Measurements from ENCODE around the gene NFASC.

NFASC gene

GRCh38 chr1:204930155-204930523, 59.5 kb downstream of the NFASC start:
- DNase-seq = no peak

- no peak for DNase-seq
These were observed 60.7 kb downstream of the NFASC start for GRCh38 chr1:204931313-204931712.

GRCh38 chr1:204931768-204932572, 61.3 kb downstream of the NFASC start:
- DNase-seq = no peak

DNA sequence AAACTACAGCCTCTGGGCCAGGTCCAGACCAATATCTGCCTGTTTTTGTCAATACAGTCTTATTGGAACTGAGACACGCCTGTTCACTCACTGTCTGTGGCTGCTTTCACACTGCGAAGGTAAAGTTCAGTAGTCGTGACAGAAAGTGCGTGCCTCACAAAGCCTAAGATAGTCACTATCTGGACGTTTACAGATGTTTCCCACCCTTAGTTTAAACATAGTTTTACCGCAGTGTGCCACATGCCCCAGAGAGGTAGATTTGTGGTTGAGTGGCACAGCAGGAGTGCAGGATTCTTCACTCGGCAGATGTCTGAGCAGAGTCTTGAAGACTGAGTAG, 61.9 kb downstream of the NFASC start:
- no peak for DNase-seq

GRCh38 chr1:204935155-204935554, 64.5 kb downstream of the NFASC start:
- DNase-seq = no peak

- no peak for DNase-seq
These were observed 66.1 kb downstream of the NFASC start for GRCh38 chr1:204936765-204937164.

DNA sequence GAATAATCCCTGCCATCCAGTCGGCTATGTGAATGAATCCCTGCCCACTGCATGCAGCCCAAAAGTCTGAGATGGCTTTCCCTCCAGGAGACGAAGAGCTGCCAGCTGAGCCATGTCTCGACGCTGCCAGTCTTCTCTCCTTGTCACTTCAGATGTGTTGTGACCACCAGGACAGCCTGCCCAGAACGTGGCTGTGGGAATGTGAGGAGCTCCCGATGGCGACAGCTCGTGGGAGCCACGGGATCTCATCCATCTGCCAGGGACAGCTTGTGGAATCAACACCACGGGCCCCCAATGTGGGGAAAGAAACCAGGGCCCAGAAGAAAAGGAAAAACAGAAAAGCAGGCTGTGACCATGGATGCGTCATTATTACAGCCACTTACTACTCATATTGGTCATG, 67.2 kb downstream of the NFASC start:
- DNase-seq = no peak

GRCh38 chr1:204940591-204940990, 69.9 kb downstream of the NFASC start:
- DNase-seq = no peak

- DNase-seq = peak; percentile 18
These were observed 71.0 kb downstream of the NFASC start for GRCh38 chr1:204941421-204942338.

- DNase-seq = no peak
These were observed 72.8 kb downstream of the NFASC start for GRCh38 chr1:204943495-204943894.

GRCh38 chr1:204944662-204945061, 74.0 kb downstream of the NFASC start:
- no peak for DNase-seq

DNA sequence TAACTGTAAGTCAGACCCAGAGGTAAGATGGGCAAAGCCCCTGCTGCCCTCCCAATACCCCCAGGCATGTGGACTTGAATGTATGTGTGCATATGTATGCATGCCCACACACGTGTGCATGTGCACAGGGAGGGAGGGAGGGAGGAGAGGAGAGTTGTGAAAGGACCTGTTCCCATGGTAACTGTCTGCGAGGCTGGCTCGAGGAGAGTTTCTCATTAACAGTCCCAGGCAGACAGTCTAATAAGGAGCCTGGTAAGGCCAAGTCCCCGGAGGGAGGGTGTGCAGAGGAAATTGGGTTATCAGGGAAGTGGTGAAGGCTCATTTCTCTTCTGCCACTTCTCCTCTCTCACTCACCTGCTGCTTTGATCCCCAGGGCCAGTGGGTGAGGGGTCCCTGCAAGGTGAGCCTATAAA, 74.9 kb downstream of the NFASC start:
- no peak for DNase-seq

DNA sequence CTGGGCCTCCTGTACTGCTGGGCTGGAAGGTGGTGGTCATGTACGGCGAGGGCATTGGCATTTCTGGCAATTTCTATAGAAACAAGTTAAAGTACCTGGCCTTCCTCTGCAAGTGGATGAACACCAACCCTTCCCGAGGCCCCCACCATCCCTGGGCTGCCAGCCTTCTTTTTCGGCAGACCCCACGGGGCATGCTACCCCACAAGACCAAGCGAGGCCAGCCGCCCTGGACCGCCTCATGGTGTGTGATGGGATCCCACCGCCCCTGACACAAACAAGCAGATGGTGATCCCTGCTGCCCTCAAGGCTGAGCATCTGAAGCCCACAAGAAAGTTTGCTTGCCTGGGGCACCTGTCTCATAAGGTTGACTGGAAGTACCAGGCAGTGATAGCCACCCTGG, 76.0 kb downstream of the NFASC start:
- DNase-seq = no peak

GRCh38 chr1:204947338-204947737, 76.7 kb downstream of the NFASC start:
- DNase-seq = no peak

GRCh38 chr1:204947747-204948146, 77.1 kb downstream of the NFASC start:
- DNase-seq = no peak

- DNase-seq = no peak
These were observed 79.8 kb downstream of the NFASC start for GRCh38 chr1:204950353-204951001.

DNA sequence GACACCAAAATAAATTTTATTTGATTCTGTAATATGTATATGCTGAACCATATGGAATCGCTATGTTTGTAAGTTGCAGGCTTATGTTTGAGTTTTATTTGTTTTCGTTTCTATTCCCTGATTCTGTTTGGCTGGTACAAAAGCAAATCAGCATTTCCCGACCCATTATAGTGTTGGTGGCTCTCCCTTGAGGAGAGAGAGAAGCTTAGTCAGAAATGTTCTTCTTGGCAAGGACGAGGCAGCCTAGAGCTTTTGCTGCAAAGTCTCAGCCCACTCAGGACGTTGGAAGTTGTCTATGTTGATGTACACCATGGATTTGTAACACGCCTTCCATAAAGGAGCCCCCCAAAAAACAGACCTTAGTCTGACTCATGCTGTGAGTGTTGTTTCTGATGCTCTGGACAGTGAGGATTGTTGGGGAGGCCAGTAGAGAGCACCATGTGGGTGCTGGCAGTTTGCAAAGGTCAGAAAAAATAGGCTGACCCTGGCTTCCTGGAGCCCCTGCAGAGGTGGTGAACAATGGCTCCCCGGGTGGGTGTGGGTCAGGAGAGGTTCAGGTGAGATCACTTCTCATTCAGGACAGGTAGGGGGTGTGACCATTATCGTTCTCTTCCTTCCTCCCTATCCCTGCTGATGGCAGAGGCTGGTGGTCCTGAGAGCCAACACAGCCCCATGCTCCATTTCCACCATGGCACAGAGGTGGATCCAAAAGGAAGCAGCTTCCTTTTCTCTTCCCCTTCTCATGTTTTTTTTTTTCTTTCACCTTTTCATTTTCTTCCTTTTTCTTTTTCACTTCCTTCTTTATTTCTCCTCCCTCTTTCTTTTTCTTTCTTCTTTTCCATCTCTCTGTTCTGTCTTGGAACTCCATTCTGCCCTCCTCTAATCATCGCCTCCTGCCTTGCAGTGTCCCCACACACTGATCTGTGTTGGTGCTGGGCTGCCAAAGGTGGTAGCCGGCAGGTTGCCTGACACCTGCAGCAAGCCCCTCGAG, 88.0 kb downstream of the NFASC start:
- DNase-seq = no peak

GRCh38 chr1:204959374-204959773, 88.7 kb downstream of the NFASC start:
- no peak for DNase-seq

- no peak for DNase-seq
These were observed 89.2 kb downstream of the NFASC start for GRCh38 chr1:204959836-204960235.

GRCh38 chr1:204960306-204961125, 89.9 kb downstream of the NFASC start:
- DNase-seq = no peak

DNA sequence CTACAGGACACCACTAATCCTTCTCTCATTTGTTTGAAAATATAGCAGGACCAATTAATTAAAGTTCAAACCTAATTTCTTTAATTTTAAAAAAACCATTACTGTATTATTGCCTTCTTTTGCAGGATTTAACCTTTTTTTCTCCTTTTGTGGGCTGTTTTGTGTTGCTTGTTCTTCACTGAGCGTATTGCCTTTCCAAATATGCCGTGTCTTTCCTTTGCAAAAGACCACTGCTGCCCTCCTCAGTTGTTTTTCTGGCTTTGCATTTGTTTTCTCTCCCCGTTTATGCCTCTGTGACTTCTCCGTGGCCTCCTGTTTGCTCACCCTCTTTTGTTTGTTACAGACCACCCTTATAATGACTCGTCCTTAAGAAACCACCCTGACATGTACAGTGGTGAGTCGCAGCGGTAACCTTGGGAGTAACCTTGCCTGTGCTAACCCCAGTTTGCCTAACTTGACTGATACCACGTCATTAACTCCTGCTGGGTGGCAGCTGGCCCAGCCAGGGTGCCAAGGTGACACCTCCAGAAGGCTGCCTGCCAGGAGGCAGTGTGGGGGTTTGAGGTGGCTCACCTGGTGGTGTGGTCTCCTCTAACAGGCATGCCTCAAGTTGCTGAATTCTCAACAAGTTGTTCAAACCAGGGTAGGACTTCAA, 91.2 kb downstream of the NFASC start:
- DNase-seq = no peak
